ENCODE results near the gene RHEB.

The RHEB gene

GRCh38 chr7:151514461-151515275 lies 5.0 kb downstream of the RHEB start:
- Histone ChIP-seq H2BK120ac (ENCODE audit: low read depth, low read length) (no peak overlapping the region), H3K4ac (ENCODE audit: low read depth, low read length) (no peak overlapping the region), H3K27me3 (ENCODE audit: insufficient read depth, low read length, poor library complexity) (no peaks in the 10 kb centered on the region), H3K27ac (ENCODE audit: low read depth, low read length) (no peak overlapping the region), H2BK5ac (ENCODE audit: low read length) (no peak overlapping the region), H3K56ac (ENCODE audit: low read length) (no peak overlapping the region), H3K36me3 (ENCODE audit: control insufficient read depth, insufficient read depth, low read length) (no peaks in the 10 kb centered on the region), H2BK15ac (replicated peaks; ENCODE audit: low read depth) (no peak overlapping the region), H3K9ac (ENCODE audit: low read length) (no peak overlapping the region), H3K4me3 (ENCODE audit: low read length) (no peak overlapping the region), H3K23ac (ENCODE audit: low read length) (no peak overlapping the region), H3K18ac (ENCODE audit: low read length) (no peak overlapping the region), H4K5ac (ENCODE audit: low read length) (no peak overlapping the region), H3K4me2 (ENCODE audit: low read length) (no peak overlapping the region), H3K79me2 (ENCODE audit: control insufficient read depth, insufficient read depth, low read length) (peaks cover 88% of the 10 kb centered on the region), H3K79me1 (ENCODE audit: low read length) (peaks cover 12% of the 10 kb centered on the region), H3K4me1 (ENCODE audit: control insufficient read depth, low read depth, low read length) (no peaks in the 10 kb centered on the region), H2AK5ac (ENCODE audit: low read length) (no peak overlapping the region), H4K8ac (ENCODE audit: low read depth, low read length) (no peak overlapping the region)
- no CpG with 5 or more reads among the region's 6 CpGs for WGBS (ENCODE audit: extremely low coverage, insufficient coverage, low lambda C conversion rate)
- no peak for DNase-seq

- peaks cover 91% of the 10 kb centered on the region for H3K79me2 ChIP-seq (ENCODE audit: control insufficient read depth, insufficient read depth, low read length)
- no peak overlapping the region for H3K4me3 ChIP-seq (ENCODE audit: low read length)
- no peaks in the 10 kb centered on the region for H3K27me3 ChIP-seq (ENCODE audit: insufficient read depth, low read length, poor library complexity)
- H2BK120ac ChIP-seq (ENCODE audit: low read depth, low read length), result no peak overlapping the region
- H2BK5ac ChIP-seq (ENCODE audit: low read length), result no peak overlapping the region
- no peak overlapping the region for H2AK5ac ChIP-seq (ENCODE audit: low read length)
- no peak overlapping the region for H3K56ac ChIP-seq (ENCODE audit: low read length)
- no peak overlapping the region for H3K18ac ChIP-seq (ENCODE audit: low read length)
- no peak overlapping the region for H3K4ac ChIP-seq (ENCODE audit: low read depth, low read length)
- H3K27ac ChIP-seq (ENCODE audit: low read depth, low read length), result no peak overlapping the region
- no CpG with 5 or more reads among the region's 1 CpG for WGBS (ENCODE audit: extremely low coverage, insufficient coverage, low lambda C conversion rate)
- H3K4me1 ChIP-seq (ENCODE audit: control insufficient read depth, low read depth, low read length), result no peaks in the 10 kb centered on the region
- no peak overlapping the region for H4K8ac ChIP-seq (ENCODE audit: low read depth, low read length)
- H3K36me3 ChIP-seq (ENCODE audit: control insufficient read depth, insufficient read depth, low read length), result no peaks in the 10 kb centered on the region
- no peak overlapping the region for H3K9ac ChIP-seq (ENCODE audit: low read length)
- no peak overlapping the region for H2BK15ac ChIP-seq (replicated peaks; ENCODE audit: low read depth)
- peaks cover 12% of the 10 kb centered on the region for H3K79me1 ChIP-seq (ENCODE audit: low read length)
- no peak overlapping the region for H3K23ac ChIP-seq (ENCODE audit: low read length)
- H4K5ac ChIP-seq (ENCODE audit: low read length), result no peak overlapping the region
- no peak overlapping the region for H3K4me2 ChIP-seq (ENCODE audit: low read length)
- no peak for DNase-seq
Measured at GRCh38 chr7:151513133-151513532, 6.6 kb downstream of the RHEB start.

GRCh38 chr7:151512353-151512752 lies 7.3 kb downstream of the RHEB start:
- H3K4ac ChIP-seq (ENCODE audit: low read depth, low read length), result no peak overlapping the region
- H2BK15ac ChIP-seq (replicated peaks; ENCODE audit: low read depth), result no peak overlapping the region
- no peak overlapping the region for H4K8ac ChIP-seq (ENCODE audit: low read depth, low read length)
- no peaks in the 10 kb centered on the region for H3K4me1 ChIP-seq (ENCODE audit: control insufficient read depth, low read depth, low read length)
- H3K18ac ChIP-seq (ENCODE audit: low read length), result no peak overlapping the region
- H3K4me3 ChIP-seq (ENCODE audit: low read length), result no peak overlapping the region
- no peak overlapping the region for H2BK120ac ChIP-seq (ENCODE audit: low read depth, low read length)
- no peaks in the 10 kb centered on the region for H3K27me3 ChIP-seq (ENCODE audit: insufficient read depth, low read length, poor library complexity)
- no peaks in the 10 kb centered on the region for H3K36me3 ChIP-seq (ENCODE audit: control insufficient read depth, insufficient read depth, low read length)
- H3K23ac ChIP-seq (ENCODE audit: low read length), result no peak overlapping the region
- peaks cover 9% of the 10 kb centered on the region for H3K79me1 ChIP-seq (ENCODE audit: low read length)
- H4K5ac ChIP-seq (ENCODE audit: low read length), result no peak overlapping the region
- peaks cover 87% of the 10 kb centered on the region for H3K79me2 ChIP-seq (ENCODE audit: control insufficient read depth, insufficient read depth, low read length)
- no peak overlapping the region for H2BK5ac ChIP-seq (ENCODE audit: low read length)
- no peak overlapping the region for H3K27ac ChIP-seq (ENCODE audit: low read depth, low read length)
- no peak overlapping the region for H3K9ac ChIP-seq (ENCODE audit: low read length)
- no peak overlapping the region for H3K4me2 ChIP-seq (ENCODE audit: low read length)
- H2AK5ac ChIP-seq (ENCODE audit: low read length), result no peak overlapping the region
- WGBS (ENCODE audit: extremely low coverage, insufficient coverage, low lambda C conversion rate), result no CpG with 5 or more reads among the region's 7 CpGs
- DNase-seq, result no peak
- no peak overlapping the region for H3K56ac ChIP-seq (ENCODE audit: low read length)

GRCh38 chr7:151511946-151512345 lies 7.7 kb downstream of the RHEB start:
- DNase-seq, result no peak
- peaks cover 87% of the 10 kb centered on the region for H3K79me2 ChIP-seq (ENCODE audit: control insufficient read depth, insufficient read depth, low read length)
- H3K27me3 ChIP-seq (ENCODE audit: insufficient read depth, low read length, poor library complexity), result no peaks in the 10 kb centered on the region
- WGBS (ENCODE audit: extremely low coverage, insufficient coverage, low lambda C conversion rate), result no CpG with 5 or more reads among the region's 4 CpGs
- no peak overlapping the region for H3K18ac ChIP-seq (ENCODE audit: low read length)
- no peak overlapping the region for H2AK5ac ChIP-seq (ENCODE audit: low read length)
- no peak overlapping the region for H3K23ac ChIP-seq (ENCODE audit: low read length)
- H3K56ac ChIP-seq (ENCODE audit: low read length), result no peak overlapping the region
- no peak overlapping the region for H2BK5ac ChIP-seq (ENCODE audit: low read length)
- H4K5ac ChIP-seq (ENCODE audit: low read length), result no peak overlapping the region
- no peaks in the 10 kb centered on the region for H3K4me1 ChIP-seq (ENCODE audit: control insufficient read depth, low read depth, low read length)
- H4K8ac ChIP-seq (ENCODE audit: low read depth, low read length), result no peak overlapping the region
- H3K4ac ChIP-seq (ENCODE audit: low read depth, low read length), result no peak overlapping the region
- no peak overlapping the region for H2BK120ac ChIP-seq (ENCODE audit: low read depth, low read length)
- peaks cover 9% of the 10 kb centered on the region for H3K79me1 ChIP-seq (ENCODE audit: low read length)
- no peak overlapping the region for H2BK15ac ChIP-seq (replicated peaks; ENCODE audit: low read depth)
- H3K4me2 ChIP-seq (ENCODE audit: low read length), result no peak overlapping the region
- H3K9ac ChIP-seq (ENCODE audit: low read length), result no peak overlapping the region
- H3K36me3 ChIP-seq (ENCODE audit: control insufficient read depth, insufficient read depth, low read length), result no peaks in the 10 kb centered on the region
- H3K4me3 ChIP-seq (ENCODE audit: low read length), result no peak overlapping the region
- no peak overlapping the region for H3K27ac ChIP-seq (ENCODE audit: low read depth, low read length)

- no CpG with 5 or more reads among the region's 4 CpGs for WGBS (ENCODE audit: extremely low coverage, insufficient coverage, low lambda C conversion rate)
- DNase-seq, result no peak
- Histone ChIP-seq H4K5ac (ENCODE audit: low read length) (no peak overlapping the region), H2BK120ac (ENCODE audit: low read depth, low read length) (no peak overlapping the region), H3K27ac (ENCODE audit: low read depth, low read length) (no peak overlapping the region), H2BK15ac (replicated peaks; ENCODE audit: low read depth) (no peak overlapping the region), H3K56ac (ENCODE audit: low read length) (no peak overlapping the region), H3K23ac (ENCODE audit: low read length) (no peak overlapping the region), H2BK5ac (ENCODE audit: low read length) (no peak overlapping the region), H3K4me3 (ENCODE audit: low read length) (no peak overlapping the region), H3K27me3 (ENCODE audit: insufficient read depth, low read length, poor library complexity) (no peaks in the 10 kb centered on the region), H3K9ac (ENCODE audit: low read length) (no peak overlapping the region), H3K4me1 (ENCODE audit: control insufficient read depth, low read depth, low read length) (no peaks in the 10 kb centered on the region), H3K4ac (ENCODE audit: low read depth, low read length) (no peak overlapping the region), H2AK5ac (ENCODE audit: low read length) (no peak overlapping the region), H4K8ac (ENCODE audit: low read depth, low read length) (no peak overlapping the region), H3K18ac (ENCODE audit: low read length) (no peak overlapping the region), H3K36me3 (ENCODE audit: control insufficient read depth, insufficient read depth, low read length) (no peaks in the 10 kb centered on the region), H3K4me2 (ENCODE audit: low read length) (no peak overlapping the region), H3K79me2 (ENCODE audit: control insufficient read depth, insufficient read depth, low read length) (peaks cover 87% of the 10 kb centered on the region), H3K79me1 (ENCODE audit: low read length) (peaks cover 12% of the 10 kb centered on the region)
Measured at GRCh38 chr7:151511270-151511669, 8.4 kb downstream of the RHEB start.
